Immature natural killer cell (primary cell): ENCODE data around the gene ENTPD5. TPM values are rescaled to one million over a fixed set of nuclear protein-coding genes. Genes with fewer than 3 reads are reported as not detected.

Experiments used
- polyA plus RNA-seq, 3 donors: library from polyadenylated mRNA; unstranded; fragments of 300-500 nt; fragmentation: Illumina TruSeq; gene quantifications; one replicate each; pipeline ENCODE4 v1.2.3, GENCODE V29; 2021

Gene ENTPD5
- polyA plus RNA-seq, 3 donors from 2014 or later: 3.2 to 9.1 (median 3.2) TPM

Other genes starting within 250 kb of the ENTPD5 start
- 1 to 10 TPM in 2 of 3 donors, under 1 TPM in 1; 0.76 to 1.6 (median 1.0) TPM for gene PTGR2, start 167.5 kb downstream of the ENTPD5 start, polyA plus RNA-seq
- gene ZNF410, start 132.4 kb downstream of the ENTPD5 start, polyA plus RNA-seq: 10 to 100 TPM; 72.6 to 88.0 (median 86.1) TPM
- gene FAM161B, start 69.2 kb downstream of the ENTPD5 start, polyA plus RNA-seq: 1 to 10 TPM in 2 of 3 donors, under 1 TPM in 1; 0.91 to 3.6 (median 1.6) TPM
- 10 to 100 TPM; 11.2 to 16.6 (median 16.1) TPM for gene COQ6, start 69.0 kb downstream of the ENTPD5 start, polyA plus RNA-seq
- 1 to 10 TPM; 1.6 to 4.0 (median 3.4) TPM for gene BBOF1, start 61 bp upstream of the ENTPD5 start, polyA plus RNA-seq
- 10 to 100 TPM; 15.1 to 29.8 (median 20.3) TPM for gene ALDH6A1, start 65.2 kb upstream of the ENTPD5 start, polyA plus RNA-seq
- gene LIN52, start 65.7 kb upstream of the ENTPD5 start, polyA plus RNA-seq: 10 to 100 TPM; 14.0 to 19.8 (median 16.3) TPM
- not detected for gene VSX2, start 220.2 kb upstream of the ENTPD5 start, polyA plus RNA-seq